Measurements from ENCODE around the gene SPRED2. TPM values are rescaled to one million over a fixed set of nuclear protein-coding genes. Genes with fewer than 3 reads are reported as not detected.

The SPRED2 gene
- total RNA-seq, 2 donors from 2014 or later, result 21.9 to 28.3 TPM

DNA sequence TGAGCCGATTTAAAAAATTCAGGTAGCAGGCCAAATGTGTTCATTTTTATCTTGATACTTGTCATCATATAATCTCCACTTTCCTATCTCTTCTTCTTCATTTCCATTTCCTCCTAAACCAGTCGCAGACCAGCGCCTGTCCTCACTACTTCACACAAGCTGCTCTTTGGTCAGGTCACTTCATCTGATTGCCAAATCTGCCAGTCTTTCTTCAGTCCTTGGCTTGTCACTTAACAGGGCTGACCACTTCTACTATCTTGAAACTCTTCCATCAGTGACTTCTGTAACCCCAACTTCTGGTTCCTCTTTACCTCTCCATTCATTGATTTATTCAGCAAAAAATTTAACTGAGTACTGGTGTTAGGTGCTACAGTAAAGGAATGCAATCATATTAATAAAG lies 18.0 kb upstream of the SPRED2 start:
- intact Hi-C loops (cut with DNase I), result no loop called here
- no peak for DNase-seq (ENCODE audit: low spot score)

DNA sequence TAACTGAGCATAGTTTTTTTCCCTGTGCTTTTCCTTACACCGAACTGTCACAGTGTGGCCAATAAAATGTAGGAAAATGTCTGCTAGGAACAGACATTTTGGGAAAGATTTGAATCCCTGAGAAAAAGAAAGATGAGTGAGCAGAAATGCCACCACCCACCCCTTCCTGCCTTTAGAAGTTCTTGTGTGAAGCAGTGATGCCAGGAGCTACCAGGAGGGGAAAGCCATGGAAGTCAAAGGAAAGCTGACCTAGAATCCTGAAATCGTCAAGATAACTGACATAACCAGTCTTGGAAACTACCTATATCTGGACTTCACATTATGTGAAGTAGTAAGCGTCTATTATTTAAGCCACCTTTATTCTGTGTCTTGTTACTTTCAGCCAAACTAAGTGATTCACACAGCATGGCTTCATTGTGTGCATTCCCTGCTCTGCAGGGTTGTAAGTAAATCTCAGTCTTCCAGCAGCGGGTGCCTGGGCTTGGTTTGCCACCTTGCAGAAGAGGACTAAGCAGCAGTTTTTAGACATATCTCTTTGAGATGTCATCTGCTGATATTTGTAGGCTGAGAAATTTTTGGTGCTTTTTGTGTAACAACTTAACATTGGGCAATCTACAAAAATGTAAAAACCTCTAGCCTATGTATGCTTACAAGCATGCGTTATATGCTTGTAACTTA lies 11.2 kb upstream of the SPRED2 start:
- DNase-seq (ENCODE audit: low spot score), result no peak
- intact Hi-C loops (cut with DNase I), result no loop called here

GRCh38 chr2:65442420-65443020 lies 10.1 kb upstream of the SPRED2 start:
- no peak for DNase-seq (ENCODE audit: low spot score)
- intact Hi-C loops (cut with DNase I), result no loop called here

DNA sequence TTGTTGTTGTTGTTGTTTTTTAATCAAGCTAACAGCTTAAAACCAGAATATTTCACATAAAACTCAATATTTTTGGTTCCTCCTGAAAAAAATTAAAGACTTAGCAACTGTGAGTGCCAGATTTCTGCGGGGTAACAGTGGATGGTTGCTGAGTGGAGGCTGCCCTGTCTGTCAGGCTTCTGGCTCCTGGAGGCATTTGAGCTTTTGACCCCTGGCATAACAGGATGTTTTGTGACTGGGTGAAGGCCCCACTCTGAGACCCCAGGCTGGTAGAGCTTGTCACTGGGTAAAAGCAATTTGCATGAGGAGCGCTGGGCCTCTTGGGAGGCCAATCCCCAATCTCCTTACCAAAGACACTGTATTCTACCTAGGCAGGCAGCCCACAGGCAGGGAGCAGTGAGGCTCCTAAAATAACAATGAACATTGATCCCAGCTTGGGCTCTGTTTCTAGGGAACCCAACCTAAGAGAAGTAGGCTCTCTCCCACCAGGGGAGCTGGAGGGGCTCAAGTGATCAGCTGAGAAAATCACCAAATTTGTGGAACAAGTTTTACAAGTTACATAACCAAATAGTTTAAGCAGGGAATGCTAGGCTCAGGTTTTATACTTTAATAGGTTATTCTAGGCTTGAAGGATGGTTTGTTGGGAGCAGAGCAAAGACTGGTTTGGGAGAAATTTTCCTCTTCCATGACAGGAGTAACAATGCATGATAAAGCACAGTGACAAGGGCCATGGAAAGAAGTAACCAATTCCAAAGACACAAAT lies 5.9 kb upstream of the SPRED2 start:
- DNase-seq (ENCODE audit: low spot score), result no peak
- intact Hi-C loops (cut with DNase I), result loop anchor here (10.0 kb wide), 2 partner anchors 116 to 144 kb away; no protein-coding TSS in a partner anchor

DNA sequence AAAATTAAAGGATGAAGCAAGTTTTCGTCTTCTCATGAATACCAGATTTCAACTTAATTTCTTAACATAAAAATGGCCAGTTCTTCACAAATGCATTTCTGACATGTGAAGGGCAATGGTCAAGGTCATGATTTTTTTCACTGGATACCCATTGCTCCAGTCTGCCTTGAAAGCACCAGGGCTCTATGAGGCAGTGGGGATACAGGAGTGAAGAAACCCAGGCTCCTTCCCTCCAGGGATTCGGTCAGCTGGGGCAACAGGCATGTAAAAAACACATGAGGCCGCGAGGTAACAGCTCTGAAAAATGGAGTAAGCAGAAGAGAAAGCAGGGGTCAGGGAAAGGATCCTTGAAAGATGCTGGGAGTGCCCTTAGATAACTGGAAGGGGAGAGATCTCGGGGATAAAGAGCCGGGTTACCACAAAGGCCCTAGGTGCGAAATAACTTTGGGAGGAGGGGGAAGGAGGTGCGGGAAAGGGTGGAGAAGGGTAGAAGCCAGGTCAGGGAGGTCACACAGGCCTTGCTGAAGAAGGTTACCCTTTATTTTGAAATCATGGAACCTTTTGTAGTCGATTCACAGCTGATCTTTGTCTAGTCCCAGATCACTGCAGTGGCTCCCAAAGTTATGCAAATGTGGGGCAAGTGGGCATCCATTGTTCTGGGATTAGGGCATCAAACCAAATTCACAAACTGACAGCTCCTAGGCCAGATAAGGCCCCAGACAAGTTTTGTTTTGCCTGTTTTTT lies 5.2 kb upstream of the SPRED2 start:
- intact Hi-C loops (cut with DNase I), result loop anchor here (10.0 kb wide), 2 partner anchors 117 to 143 kb away; no protein-coding TSS in a partner anchor
- DNase-seq (ENCODE audit: low spot score), result no peak

GRCh38 chr2:65436824-65437221 lies 4.4 kb upstream of the SPRED2 start:
- no peak for DNase-seq (ENCODE audit: low spot score)
- intact Hi-C loops (cut with DNase I), result loop anchor here (10.0 kb wide), 2 partner anchors 118 to 142 kb away; no protein-coding TSS in a partner anchor

DNA sequence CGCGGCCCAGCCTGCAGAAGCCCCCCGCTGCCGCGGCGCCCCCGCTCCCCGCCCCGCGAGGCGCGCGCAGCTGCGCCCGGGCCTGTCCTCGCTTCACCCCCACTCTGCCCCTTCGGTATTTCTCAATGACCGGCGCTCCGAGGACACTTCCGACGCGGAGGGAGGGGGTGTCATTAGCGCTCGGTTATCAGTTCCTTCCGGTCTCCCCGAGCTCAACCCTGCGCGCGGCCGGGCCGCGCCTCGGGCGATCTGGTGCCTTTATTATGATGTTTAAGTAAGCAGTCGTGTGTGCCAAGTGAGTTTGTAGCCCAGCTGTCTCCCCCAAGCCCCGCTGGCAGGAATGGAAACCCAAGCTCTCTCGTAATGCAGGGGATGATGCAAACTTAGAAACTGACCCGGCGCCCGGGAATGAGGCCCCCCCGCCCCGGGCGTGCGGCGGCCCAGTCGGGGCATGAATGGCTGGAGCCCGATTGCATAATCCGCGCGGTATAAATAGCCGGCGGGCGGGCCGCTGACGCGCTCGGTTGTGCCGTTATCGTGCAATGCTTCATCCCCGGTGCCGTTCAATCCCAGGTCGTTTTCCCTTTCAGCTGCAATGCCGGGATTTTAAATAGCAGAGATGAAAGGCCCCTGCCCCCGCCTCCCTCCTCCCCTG lies 3.9 kb upstream of the SPRED2 start:
- DNase-seq (ENCODE audit: low spot score), result peak; percentile 98
- intact Hi-C loops (cut with DNase I), result loop anchor here (10.0 kb wide), 2 partner anchors 119 to 141 kb away; no protein-coding TSS in a partner anchor

DNA sequence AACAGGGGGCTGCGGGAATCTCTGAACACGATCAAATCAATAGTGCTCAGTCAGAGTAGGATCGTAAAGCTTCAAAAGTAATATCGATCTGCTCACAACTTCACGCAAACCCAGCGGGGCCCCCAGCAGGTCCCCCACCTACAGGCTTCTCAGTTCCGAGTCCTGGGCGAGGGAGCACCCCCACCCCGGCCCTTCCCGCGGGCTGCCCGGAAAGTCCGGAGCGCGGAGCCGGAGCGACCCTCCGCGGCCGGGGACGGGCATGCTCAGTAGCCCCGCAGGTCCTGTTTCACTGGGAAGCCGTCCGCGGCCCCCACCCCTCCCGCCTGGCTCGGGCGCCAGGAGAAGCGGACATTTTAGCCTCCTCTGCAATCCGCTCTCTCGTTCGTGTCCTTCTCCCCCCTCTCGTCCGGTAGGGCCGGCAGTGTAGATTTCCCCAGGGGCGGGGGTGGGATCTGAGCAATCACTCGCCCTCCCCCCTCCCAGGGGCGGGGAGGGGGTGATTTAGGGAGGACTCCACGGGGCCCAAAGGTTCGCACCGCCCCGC lies 3.3 kb upstream of the SPRED2 start:
- intact Hi-C loops (cut with DNase I), result loop anchor here (10.0 kb wide), 2 partner anchors 119 to 141 kb away; no protein-coding TSS in a partner anchor
- peak; percentile 94 for DNase-seq (ENCODE audit: low spot score)

DNA sequence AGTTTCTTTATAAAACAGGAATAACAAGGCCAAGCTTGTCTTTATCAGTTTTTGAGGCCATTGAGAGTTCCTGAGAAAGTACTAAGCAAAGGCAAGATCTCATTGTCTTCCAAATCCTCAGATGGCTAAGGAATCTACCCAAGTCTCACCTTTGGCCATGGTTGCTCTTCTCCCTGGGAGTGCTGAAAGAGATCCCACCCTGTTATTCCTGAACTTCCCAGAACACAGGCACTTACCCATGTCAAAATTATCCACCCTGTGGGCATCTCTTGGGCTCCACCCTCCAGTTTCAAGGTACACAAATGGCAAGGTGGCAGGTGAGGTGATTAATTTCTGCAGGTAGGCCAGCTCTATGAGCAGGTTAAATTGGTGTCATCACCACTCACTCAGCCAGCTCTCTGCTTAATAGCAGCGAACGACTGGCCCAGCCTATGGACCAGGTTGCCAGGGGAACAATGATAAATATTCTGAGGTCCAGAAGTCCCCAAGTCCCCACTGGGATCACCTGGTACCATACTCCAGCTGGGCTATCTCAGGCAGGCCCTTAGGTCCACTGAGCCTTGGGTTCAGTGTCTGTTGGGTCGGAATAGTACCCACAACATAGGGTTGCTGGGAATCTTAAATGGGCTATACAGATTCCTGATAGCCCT lies 2.3 kb upstream of the SPRED2 start:
- intact Hi-C loops (cut with DNase I), result loop anchor here (10.0 kb wide), 2 partner anchors 120 to 140 kb away; no protein-coding TSS in a partner anchor
- DNase-seq (ENCODE audit: low spot score), result no peak

- intact Hi-C loops (cut with DNase I), result loop anchor here (2.0 to 10.0 kb wide), 3 partner anchors 123 to 137 kb away; no protein-coding TSS in a partner anchor
Measured at GRCh38 chr2:65431421-65432226, 775 bp downstream of the SPRED2 start.

GRCh38 chr2:65430603-65431420 lies 1.6 kb downstream of the SPRED2 start:
- peak; percentile 84 for DNase-seq (ENCODE audit: low spot score)
- intact Hi-C loops (cut with DNase I), result loop anchor here (2.0 to 10.0 kb wide), 3 partner anchors 124 to 136 kb away; no protein-coding TSS in a partner anchor

More at GRCh38 chr2:65431421-65432226, 775 bp downstream of the SPRED2 start:
- DNase-seq (ENCODE audit: low spot score), result peak; percentile 85

GRCh38 chr2:65429786-65430602 lies 2.4 kb downstream of the SPRED2 start:
- intact Hi-C loops (cut with DNase I), result loop anchor here (2.0 to 10.0 kb wide), 3 partner anchors 125 to 135 kb away; no protein-coding TSS in a partner anchor
- no peak for DNase-seq (ENCODE audit: low spot score)

- intact Hi-C loops (cut with DNase I), result no loop called here
- no peak for DNase-seq (ENCODE audit: low spot score)
Measured at GRCh38 chr2:65427532-65427931, 4.9 kb downstream of the SPRED2 start.

GRCh38 chr2:65425276-65425675 lies 7.1 kb downstream of the SPRED2 start:
- DNase-seq (ENCODE audit: low spot score), result no peak
- intact Hi-C loops (cut with DNase I), result no loop called here

GRCh38 chr2:65424391-65424790 lies 8.0 kb downstream of the SPRED2 start:
- no peak for DNase-seq (ENCODE audit: low spot score)
- intact Hi-C loops (cut with DNase I), result no loop called here
